ENCODE results near the gene BRINP3. TPM values are rescaled to one million over a fixed set of nuclear protein-coding genes. Genes with fewer than 3 reads are reported as not detected.

Gene BRINP3
- total RNA-seq, 4 donors from 2014 or later: 3.5 to 34.1 (median 9.5) TPM

- H3K27me3 ChIP-seq: peaks cover 0 to 24% (median 2%) of the 10 kb centered on the region in 4 donors
- intact Hi-C loops (cut with DNase I): no loop called here
- H3K27ac ChIP-seq (replicated peaks in 1 of 4): peak overlapping the region; percentile 72 to 78 (median 74)
- H3K36me3 ChIP-seq: no peaks in the 10 kb centered on the region
- peaks cover 6 to 25% (median 23%) of the 10 kb centered on the region in 4 donors for H3K4me1 ChIP-seq
- H3K4me3 ChIP-seq: peak overlapping the region; percentile 42 to 62 (median 59)
- no peak for TF ChIP-seq CTCF (IDR thresholded peaks at IDR 0.05)
- no peak for TF ChIP-seq EP300 (IDR thresholded peaks at IDR 0.05)
- no peak for TF ChIP-seq POLR2AphosphoS5 (IDR thresholded peaks at IDR 0.05)
- no peak for TF ChIP-seq POLR2A (IDR thresholded peaks at IDR 0.05; ENCODE audit: low read depth)
- no peaks in the 10 kb centered on the region for H3K9me3 ChIP-seq
- no peak for DNase-seq (ENCODE audit: extremely low spot score)
- WGBS: 20% methylated on average over 13 of the region's 13 CpGs
Observed at GRCh38 chr1:190474650-190475211, 2.9 kb downstream of the BRINP3 start.

- DNase-seq (ENCODE audit: extremely low spot score): no peak
- Histone ChIP-seq H3K27ac (replicated peaks in 1 of 4) (peak overlapping the region; percentile 72 to 78 (median 74)), H3K27me3 (peaks cover 0 to 24% (median under 1%) of the 10 kb centered on the region in 4 donors), H3K4me1 (peaks cover 4 to 22% (median 19%) of the 10 kb centered on the region in 4 donors), H3K36me3 (no peaks in the 10 kb centered on the region), H3K4me3 (peak overlapping the region; percentile 42 to 62 (median 59)), H3K9me3 (no peaks in the 10 kb centered on the region)
- 52% methylated on average over 2 of the region's 2 CpGs for WGBS
- TF ChIP-seq CTCF (IDR thresholded peaks at IDR 0.05) (no peak), POLR2A (IDR thresholded peaks at IDR 0.05; ENCODE audit: low read depth) (no peak), EP300 (IDR thresholded peaks at IDR 0.05) (no peak), POLR2AphosphoS5 (IDR thresholded peaks at IDR 0.05) (no peak)
- intact Hi-C loops (cut with DNase I): no loop called here
Observed at GRCh38 chr1:190474010-190474409, 3.7 kb downstream of the BRINP3 start.

- H3K27ac ChIP-seq (replicated peaks in 1 of 4): peak overlapping the region in 1 of 4 donors; percentile 78
Observed at GRCh38 chr1:190472494-190472893, 5.2 kb downstream of the BRINP3 start.

GRCh38 chr1:190472042-190472441 is 5.6 kb downstream of the BRINP3 start:
- H3K27me3 ChIP-seq: peaks cover 0 to 10% (median 0%) of the 10 kb centered on the region in 4 donors
- H3K9me3 ChIP-seq: no peaks in the 10 kb centered on the region
- peak overlapping the region in 2 of 4 donors; percentile 1 to 78 for H3K27ac ChIP-seq (replicated peaks in 1 of 4)
- TF ChIP-seq POLR2A (IDR thresholded peaks at IDR 0.05; ENCODE audit: low read depth) (no peak), POLR2AphosphoS5 (IDR thresholded peaks at IDR 0.05) (no peak), CTCF (IDR thresholded peaks at IDR 0.05) (no peak), EP300 (IDR thresholded peaks at IDR 0.05) (no peak)
- H3K4me1 ChIP-seq: peaks cover 0 to 10% (median 4%) of the 10 kb centered on the region in 4 donors
- peak overlapping the region; percentile 1 to 62 (median 59) for H3K4me3 ChIP-seq
- no peaks in the 10 kb centered on the region for H3K36me3 ChIP-seq
- WGBS: 64% methylated on average over 2 of the region's 2 CpGs
- intact Hi-C loops (cut with DNase I): no loop called here
- DNase-seq (ENCODE audit: extremely low spot score): no peak

More at GRCh38 chr1:190472494-190472893, 5.2 kb downstream of the BRINP3 start:
- TF ChIP-seq POLR2AphosphoS5 (IDR thresholded peaks at IDR 0.05) (no peak), EP300 (IDR thresholded peaks at IDR 0.05) (no peak), CTCF (IDR thresholded peaks at IDR 0.05) (no peak), POLR2A (IDR thresholded peaks at IDR 0.05; ENCODE audit: low read depth) (no peak)
- WGBS: 75% methylated on average over 1 of the region's 1 CpG
- H3K36me3 ChIP-seq: no peaks in the 10 kb centered on the region
- H3K4me3 ChIP-seq: peak overlapping the region; percentile 2 to 62 (median 59)
- H3K9me3 ChIP-seq: no peaks in the 10 kb centered on the region
- peaks cover 0 to 12% (median 6%) of the 10 kb centered on the region in 4 donors for H3K4me1 ChIP-seq
- peaks cover 0 to 11% (median 0%) of the 10 kb centered on the region in 4 donors for H3K27me3 ChIP-seq
- intact Hi-C loops (cut with DNase I): no loop called here
- DNase-seq (ENCODE audit: extremely low spot score): no peak

Measured in esophagus muscularis mucosa (tissue), 4 donors.